CD4-positive, alpha-beta T cell treated with Interleukin-17A for 1 hour (primary cell): ENCODE results near the gene ASCC1.

Experiments used
- DNase-seq: peaks from one replicate; pipeline ENCODE4 v3.0.0-alpha.2; 2020

Gene ASCC1

GRCh38 chr10:72080042-72080975, 135.8 kb downstream of the ASCC1 start:
- no peak for DNase-seq

DNA sequence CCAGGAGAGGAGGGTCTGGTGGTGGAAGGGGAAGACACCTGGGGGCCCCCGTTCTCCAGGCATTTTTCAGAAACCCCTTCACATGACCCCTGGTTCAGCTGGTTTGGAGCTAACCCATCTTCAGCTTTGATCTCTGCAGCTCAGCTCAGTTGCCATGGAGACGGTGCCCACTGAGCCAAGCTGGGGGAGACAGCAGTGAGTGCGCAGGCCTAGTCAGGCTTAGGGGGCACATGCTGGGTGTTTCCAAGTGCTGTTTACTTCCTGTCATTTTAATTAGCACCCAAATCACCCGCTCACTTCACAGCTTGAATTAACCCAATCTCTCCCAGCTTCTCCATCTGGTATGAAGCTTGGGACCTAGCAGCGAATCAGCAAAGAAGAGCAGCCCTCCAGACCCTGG, 136.7 kb downstream of the ASCC1 start:
- DNase-seq: peak; percentile 84

DNA sequence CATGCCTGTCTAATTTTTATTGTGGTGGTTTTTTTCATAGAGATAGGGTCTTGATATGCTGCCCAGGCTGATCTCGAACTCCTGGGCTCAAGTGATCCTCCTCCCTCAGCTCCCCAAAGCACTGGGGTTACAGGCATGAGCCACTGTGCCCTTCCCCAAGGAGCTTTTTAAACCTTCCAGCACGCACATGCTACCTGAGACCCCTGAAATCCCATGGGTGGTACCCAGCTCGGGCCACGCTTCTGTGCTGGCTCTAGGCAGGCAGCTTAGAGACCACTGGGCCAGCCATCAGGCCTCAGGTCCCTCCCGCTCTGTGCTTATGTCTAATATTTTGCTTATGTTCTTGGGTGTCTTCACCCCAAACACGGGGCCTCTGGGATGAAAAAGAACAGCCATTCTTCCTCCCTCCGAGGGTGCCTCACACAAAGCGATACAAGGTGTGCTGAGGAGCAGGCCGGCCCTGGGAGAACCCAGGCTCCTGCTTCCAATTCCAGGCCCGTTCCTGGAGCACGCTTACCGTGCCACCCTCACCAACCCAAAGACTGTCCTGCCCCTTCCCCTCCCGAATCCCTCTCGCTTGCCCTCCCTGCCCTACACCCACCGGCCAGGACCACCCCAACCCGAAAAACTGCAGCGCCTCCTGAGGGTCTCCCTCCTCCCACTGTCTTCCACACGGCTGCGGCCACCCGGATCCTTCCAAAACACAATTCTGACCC, 138.6 kb downstream of the ASCC1 start:
- no peak for DNase-seq

DNA sequence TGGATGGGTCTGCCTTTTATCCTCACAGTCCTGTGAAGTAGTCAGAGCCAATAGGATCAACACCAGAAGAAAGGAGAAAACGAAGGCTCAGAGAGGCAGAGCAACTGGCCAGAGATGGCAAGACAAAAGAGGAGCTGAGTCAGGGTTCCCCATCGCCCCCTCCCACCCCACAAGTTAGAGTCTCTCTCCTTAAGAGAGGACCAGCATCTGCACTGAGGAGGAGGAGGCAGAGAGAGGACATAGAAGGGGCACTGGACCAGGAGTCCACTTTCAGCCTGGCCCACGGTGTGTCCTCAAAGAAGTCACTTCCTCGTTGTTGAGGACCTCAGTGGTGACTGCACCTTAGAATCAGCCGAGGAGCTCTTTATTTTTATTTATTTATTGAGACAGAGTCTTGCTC, 139.3 kb downstream of the ASCC1 start:
- no peak for DNase-seq

DNA sequence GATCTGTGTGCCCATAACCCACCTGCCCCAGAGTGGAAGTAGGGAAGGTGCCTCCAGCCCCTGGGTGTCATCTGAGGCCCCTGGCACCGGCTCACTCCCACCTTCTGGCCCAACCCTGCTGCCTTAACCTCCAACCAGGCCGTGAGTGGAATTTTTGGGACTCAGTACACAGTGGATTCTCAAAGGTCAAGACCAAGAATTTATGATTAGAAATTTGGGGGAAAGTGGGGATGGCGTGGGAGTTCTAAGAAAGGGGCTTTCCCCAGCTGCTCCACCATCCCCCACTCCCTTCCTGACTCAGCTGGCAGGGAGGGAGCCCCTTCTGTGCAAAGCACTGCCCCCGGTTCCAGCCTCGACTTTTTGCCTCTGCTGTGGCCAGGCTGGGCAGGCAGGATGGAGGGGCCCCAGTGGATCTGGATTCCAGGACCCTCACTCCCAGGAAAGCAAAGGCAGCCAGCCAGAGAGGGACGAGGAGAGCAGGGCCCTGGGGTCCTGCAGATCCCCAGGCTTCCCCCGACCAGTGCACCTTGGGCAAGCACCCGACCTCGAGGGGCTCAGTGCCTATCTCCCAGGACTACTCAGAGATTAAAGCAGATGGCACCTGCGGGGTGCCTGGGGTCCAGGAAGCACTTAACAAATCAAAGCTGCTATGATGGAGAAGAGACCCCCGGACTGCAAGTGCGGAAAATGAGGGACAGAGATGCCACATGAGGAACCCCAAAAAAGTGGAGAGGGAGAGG, 140.5 kb downstream of the ASCC1 start:
- DNase-seq: no peak

GRCh38 chr10:72074574-72075375, 141.3 kb downstream of the ASCC1 start:
- no peak for DNase-seq

- DNase-seq: no peak
Observed at GRCh38 chr10:72073708-72074573, 142.1 kb downstream of the ASCC1 start.

- DNase-seq: no peak
Observed at GRCh38 chr10:72072639-72073038, 143.4 kb downstream of the ASCC1 start.

DNA sequence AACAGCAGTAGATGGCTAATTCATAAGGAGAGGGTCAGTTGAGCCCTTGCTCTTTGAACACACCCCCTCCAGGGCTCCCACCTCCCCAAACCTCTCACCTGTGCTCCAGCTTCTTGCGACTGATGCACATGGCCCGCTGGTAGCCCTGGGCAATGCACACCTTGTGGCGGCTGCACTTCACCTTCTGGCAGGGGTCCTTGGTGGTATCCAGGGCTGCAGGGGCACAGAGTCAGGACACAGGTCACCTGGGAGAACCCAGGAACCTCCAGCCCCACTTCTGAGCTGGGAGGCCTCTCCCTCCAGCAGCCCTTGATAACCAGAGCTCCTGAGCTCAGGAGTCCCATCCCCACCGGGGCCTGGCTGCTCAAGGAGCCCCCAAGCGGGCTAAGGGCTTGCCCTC, 144.0 kb downstream of the ASCC1 start:
- no peak for DNase-seq

DNA sequence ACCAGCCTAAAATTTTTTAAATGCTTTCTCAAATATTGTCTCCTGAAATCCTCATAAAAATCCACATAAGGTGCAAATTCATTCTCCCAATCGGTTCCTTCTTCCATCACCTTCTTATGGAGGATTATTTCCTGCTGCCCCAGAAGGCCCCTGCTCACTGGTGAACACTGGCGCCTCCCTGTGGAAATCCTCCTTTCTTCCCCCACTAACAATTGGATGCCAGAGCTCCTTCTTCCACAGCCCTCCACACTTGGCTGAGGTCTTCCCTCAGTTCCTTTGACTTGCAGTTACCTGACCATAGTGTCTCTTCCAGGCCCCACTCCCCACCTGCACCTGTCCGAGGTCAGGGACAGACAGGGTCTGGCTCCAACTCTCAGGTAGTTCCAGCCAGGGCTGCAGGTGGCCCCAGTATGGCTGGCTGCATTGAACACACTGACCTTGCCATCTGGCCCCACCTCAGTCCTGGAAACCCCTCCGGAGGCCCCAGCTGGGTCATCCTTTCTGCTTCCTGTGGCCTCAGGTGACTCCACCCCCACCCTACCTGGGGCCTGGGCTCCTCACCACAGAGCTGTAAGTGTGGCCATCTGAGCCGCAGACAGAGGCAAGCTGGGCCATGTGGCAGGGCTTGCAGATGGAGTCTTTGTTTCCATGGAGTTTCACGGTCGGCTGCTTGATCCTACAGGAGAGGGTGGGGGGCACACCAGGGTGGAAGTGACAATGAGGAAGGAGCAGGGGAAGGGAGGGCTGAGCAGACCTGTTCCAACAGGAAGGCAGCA, 146.1 kb downstream of the ASCC1 start:
- no peak for DNase-seq

- DNase-seq: no peak
Observed at GRCh38 chr10:72068901-72069446, 147.1 kb downstream of the ASCC1 start.

DNA sequence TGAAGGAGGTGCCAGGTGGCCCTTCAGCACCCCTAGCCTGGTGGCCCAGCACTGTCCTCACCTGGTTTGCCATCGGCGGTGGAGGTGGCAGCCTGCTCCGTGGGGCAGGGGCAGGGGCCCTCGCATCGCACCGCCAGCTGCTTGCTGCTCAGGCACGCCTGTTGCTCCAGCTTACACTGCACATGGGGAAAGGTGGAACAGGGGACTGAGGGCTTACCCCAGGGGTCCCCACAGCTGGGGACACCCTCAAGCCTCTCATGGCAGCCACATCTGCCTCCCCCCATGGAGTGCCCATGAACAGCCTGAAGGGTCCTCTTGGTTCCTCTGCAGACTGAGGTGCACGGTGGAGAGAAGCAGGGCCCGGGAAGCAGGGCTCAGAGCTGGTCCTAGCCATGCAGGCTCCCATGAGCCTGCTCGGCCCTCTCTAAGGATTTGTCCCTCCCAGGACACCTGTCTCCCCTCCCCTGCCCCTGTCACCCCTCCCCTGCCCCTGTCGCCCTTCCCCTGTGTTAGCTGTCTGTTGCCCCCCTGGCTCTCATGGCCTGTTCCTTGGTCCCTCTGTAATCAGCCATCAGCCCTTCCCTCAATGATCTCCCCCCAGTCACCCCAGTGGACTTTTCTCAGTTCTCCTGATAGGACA, 147.8 kb downstream of the ASCC1 start:
- no peak for DNase-seq

GRCh38 chr10:72067463-72068125, 148.5 kb downstream of the ASCC1 start:
- DNase-seq: no peak

GRCh38 chr10:72066318-72067284, 149.5 kb downstream of the ASCC1 start:
- no peak for DNase-seq

DNA sequence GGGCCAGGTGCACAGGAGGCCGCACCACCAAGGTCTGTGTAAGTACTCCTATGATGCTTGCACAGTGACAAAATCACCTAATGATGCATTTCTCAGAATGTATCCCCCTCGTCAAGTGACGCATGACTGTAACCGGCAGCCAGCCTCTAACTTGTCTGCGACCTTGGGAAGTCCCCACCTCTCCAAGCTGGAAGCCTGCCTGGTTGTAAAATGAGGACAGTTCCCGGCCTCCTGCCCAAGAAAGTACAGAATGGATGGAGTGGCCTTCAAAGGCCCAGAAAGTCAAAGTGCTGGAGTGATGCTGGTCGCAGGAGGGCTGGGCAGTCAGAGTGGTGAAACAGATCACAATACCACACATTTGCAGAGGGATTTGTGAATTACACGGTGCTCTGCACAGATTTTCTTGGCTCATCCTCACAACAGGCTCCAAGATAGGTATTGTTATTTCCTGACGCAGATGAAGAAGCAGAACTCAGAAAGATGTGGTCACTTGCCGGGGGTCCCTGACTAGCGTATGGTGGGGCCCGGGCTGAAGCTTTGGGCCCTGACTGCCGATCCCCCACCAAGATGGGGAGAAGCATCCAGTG, 150.5 kb downstream of the ASCC1 start:
- no peak for DNase-seq

GRCh38 chr10:72063703-72064391, 152.2 kb downstream of the ASCC1 start:
- DNase-seq: no peak
